ENCODE data around the gene PES1. TPM values are rescaled to one million over a fixed set of nuclear protein-coding genes. Genes with fewer than 3 reads are reported as not detected.

The PES1 gene
- polyA plus RNA-seq, 3 donors, result 32.2 to 36.6 (median 35.6) TPM

DNA sequence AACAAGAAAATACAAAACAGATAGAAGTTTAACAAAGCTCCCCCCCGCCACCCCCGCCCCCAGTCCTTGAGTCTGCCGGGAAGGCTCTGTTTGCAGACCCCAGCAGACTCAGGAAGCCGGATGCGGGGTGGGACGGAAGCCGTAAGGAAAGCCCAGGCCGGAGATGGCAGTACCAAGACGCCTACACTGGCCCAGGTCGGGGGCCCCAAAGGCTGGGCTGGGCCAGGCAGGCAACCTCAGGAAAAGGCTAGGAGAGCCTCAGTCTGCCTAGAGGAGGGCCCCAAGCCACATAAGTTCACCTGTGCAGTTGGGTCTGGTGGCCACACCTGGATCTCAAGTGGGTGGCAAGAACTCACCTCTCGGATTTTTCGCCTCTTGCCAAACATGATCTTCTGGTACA, 13.2 kb downstream of the PES1 start:
- no peak overlapping the region for H2AFZ ChIP-seq (ENCODE audit: insufficient read depth, low read depth, low read length, poor library complexity, severe bottlenecking)
- no peak overlapping the region for H3K4me2 ChIP-seq (replicated peaks; ENCODE audit: extremely low read depth, low read length, poor library complexity, severe bottlenecking)
- H3K4me1 ChIP-seq (ENCODE audit: control insufficient read depth in 1 of 2, insufficient read depth in 2 of 2, low read length in 2 of 2), result no peaks in the 10 kb centered on the region
- no peak overlapping the region for H3K9ac ChIP-seq (ENCODE audit: insufficient read depth, low read length, poor library complexity, severe bottlenecking)
- no peak overlapping the region for H3K27ac ChIP-seq (ENCODE audit: low read depth in 1 of 2, low read length in 2 of 2)
- H3K27ac Mint-ChIP-seq, result peak overlapping the region in 1 of 7 donors; percentile 43
- H3K9me3 Mint-ChIP-seq, result peaks cover 0 to 2% (median 0%) of the 10 kb centered on the region in 7 donors
- H3K4me1 Mint-ChIP-seq, result peaks cover 4% of the 10 kb centered on the region
- H3K4me3 ChIP-seq (replicated peaks in 1 of 3; ENCODE audit: low read depth in 2 of 3, low read length in 3 of 3), result no peak overlapping the region
- H3K27me3 Mint-ChIP-seq (ENCODE audit: low read depth in 3 of 3), result peaks cover 13 to 17% (median 16%) of the 10 kb centered on the region in 3 donors
- H3K79me2 ChIP-seq (ENCODE audit: insufficient read depth, low read length), result no peaks in the 10 kb centered on the region
- TF ChIP-seq, protein P1, sequence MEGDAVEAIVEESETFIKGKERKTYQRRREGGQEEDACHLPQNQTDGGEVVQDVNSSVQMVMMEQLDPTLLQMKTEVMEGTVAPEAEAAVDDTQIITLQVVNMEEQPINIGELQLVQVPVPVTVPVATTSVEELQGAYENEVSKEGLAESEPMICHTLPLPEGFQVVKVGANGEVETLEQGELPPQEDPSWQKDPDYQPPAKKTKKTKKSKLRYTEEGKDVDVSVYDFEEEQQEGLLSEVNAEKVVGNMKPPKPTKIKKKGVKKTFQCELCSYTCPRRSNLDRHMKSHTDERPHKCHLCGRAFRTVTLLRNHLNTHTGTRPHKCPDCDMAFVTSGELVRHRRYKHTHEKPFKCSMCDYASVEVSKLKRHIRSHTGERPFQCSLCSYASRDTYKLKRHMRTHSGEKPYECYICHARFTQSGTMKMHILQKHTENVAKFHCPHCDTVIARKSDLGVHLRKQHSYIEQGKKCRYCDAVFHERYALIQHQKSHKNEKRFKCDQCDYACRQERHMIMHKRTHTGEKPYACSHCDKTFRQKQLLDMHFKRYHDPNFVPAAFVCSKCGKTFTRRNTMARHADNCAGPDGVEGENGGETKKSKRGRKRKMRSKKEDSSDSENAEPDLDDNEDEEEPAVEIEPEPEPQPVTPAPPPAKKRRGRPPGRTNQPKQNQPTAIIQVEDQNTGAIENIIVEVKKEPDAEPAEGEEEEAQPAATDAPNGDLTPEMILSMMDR (IDR thresholded peaks at IDR 0.05), result no peak
- H3K36me3 ChIP-seq (replicated peaks in 1 of 2; ENCODE audit: control insufficient read depth in 1 of 2, insufficient read depth in 2 of 2, low read length in 2 of 2), result peaks cover 82 to 86% of the 10 kb centered on the region in 2 donors
- peaks cover 0 to 15% of the 10 kb centered on the region in 2 donors for H3K27me3 ChIP-seq (ENCODE audit: control insufficient read depth in 2 of 2, insufficient read depth in 2 of 2, low read length in 2 of 2)
- intact Hi-C loops (cut with micrococcal nuclease), result no loop called here
- WGBS (ENCODE audit: insufficient coverage), result 98% methylated on average over 12 of the region's 12 CpGs
- no peak for DNase-seq
- H3K9me3 ChIP-seq (replicated peaks in 1 of 2; ENCODE audit: control insufficient read depth in 1 of 2, insufficient read depth in 1 of 2, low read length in 2 of 2), result no peaks in the 10 kb centered on the region
- no peak overlapping the region for H3K4me3 Mint-ChIP-seq
- no peaks in the 10 kb centered on the region for H4K20me1 ChIP-seq (ENCODE audit: insufficient read depth, low read length)
- H3K36me3 Mint-ChIP-seq, result peaks cover 73 to 86% of the 10 kb centered on the region in 2 donors

DNA sequence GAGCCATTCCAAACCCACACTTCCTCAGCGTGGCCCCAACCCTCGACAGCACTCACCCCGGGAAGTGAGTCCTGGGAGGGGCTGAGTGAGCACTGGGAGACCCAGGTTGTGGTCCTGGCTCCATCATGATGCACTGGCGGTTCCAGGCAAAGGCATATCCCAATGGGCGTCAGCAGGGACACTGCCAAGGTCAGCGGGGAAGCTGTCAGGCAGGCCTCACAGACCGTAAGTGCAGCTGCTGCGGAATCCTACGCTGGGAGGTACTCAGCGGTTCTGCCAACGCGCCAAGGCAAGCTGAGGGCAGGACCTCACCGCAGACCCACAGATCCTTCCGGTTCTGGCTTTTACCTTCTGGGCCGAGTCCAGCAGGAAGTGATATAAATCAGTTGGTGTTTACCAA, 15.9 kb downstream of the PES1 start:
- H3K36me3 Mint-ChIP-seq, result peaks cover 53 to 60% of the 10 kb centered on the region in 2 donors
- intact Hi-C loops (cut with micrococcal nuclease), result no loop called here
- Histone ChIP-seq H3K27ac (ENCODE audit: low read depth in 1 of 2, low read length in 2 of 2) (no peak overlapping the region), H4K20me1 (ENCODE audit: insufficient read depth, low read length) (no peaks in the 10 kb centered on the region), H3K27me3 (ENCODE audit: control insufficient read depth in 2 of 2, insufficient read depth in 2 of 2, low read length in 2 of 2) (peaks cover 0 to 20% of the 10 kb centered on the region in 2 donors), H3K9me3 (replicated peaks in 1 of 2; ENCODE audit: control insufficient read depth in 1 of 2, insufficient read depth in 1 of 2, low read length in 2 of 2) (no peaks in the 10 kb centered on the region), H2AFZ (ENCODE audit: insufficient read depth, low read depth, low read length, poor library complexity, severe bottlenecking) (no peak overlapping the region), H3K9ac (ENCODE audit: insufficient read depth, low read length, poor library complexity, severe bottlenecking) (no peak overlapping the region), H3K79me2 (ENCODE audit: insufficient read depth, low read length) (no peaks in the 10 kb centered on the region), H3K4me3 (replicated peaks in 1 of 3; ENCODE audit: low read depth in 2 of 3, low read length in 3 of 3) (no peak overlapping the region), H3K4me2 (replicated peaks; ENCODE audit: extremely low read depth, low read length, poor library complexity, severe bottlenecking) (no peak overlapping the region), H3K4me1 (ENCODE audit: control insufficient read depth in 1 of 2, insufficient read depth in 2 of 2, low read length in 2 of 2) (no peaks in the 10 kb centered on the region), H3K36me3 (replicated peaks in 1 of 2; ENCODE audit: control insufficient read depth in 1 of 2, insufficient read depth in 2 of 2, low read length in 2 of 2) (peaks cover 56 to 59% of the 10 kb centered on the region in 2 donors)
- H3K4me3 Mint-ChIP-seq, result no peak overlapping the region
- peaks cover 20 to 23% (median 21%) of the 10 kb centered on the region in 3 donors for H3K27me3 Mint-ChIP-seq (ENCODE audit: low read depth in 3 of 3)
- H3K9me3 Mint-ChIP-seq, result peaks cover 0 to 2% (median 0%) of the 10 kb centered on the region in 7 donors
- peaks cover 4% of the 10 kb centered on the region for H3K4me1 Mint-ChIP-seq
- WGBS (ENCODE audit: insufficient coverage), result 85% methylated on average over 15 of the region's 15 CpGs
- TF ChIP-seq, protein P1 (IDR thresholded peaks at IDR 0.05), result no peak
- H3K27ac Mint-ChIP-seq, result no peak overlapping the region
- DNase-seq, result no peak
